HUES6 (cell line): ENCODE data around the gene RTN4R.

Experiments used
- H3K27ac ChIP-seq: 2 replicates; pipeline ENCODE4 v1.7.0; 2013; ENCODE audit warnings: low read depth, mild to moderate bottlenecking, low read length, inconsistent platforms
- H3K27me3 ChIP-seq: 2 replicates; pipeline ENCODE4 v1.6.1; 2013; ENCODE audit warnings: low read length; ENCODE audit not compliant: control insufficient read depth, insufficient read depth
- H3K36me3 ChIP-seq: 2 replicates; pipeline ENCODE4 v1.6.1; 2013; ENCODE audit warnings: low read length; ENCODE audit not compliant: control insufficient read depth, insufficient read depth
- H3K4me1 ChIP-seq: 2 replicates; pipeline ENCODE4 v1.6.1; 2013; ENCODE audit warnings: low read length; ENCODE audit not compliant: control insufficient read depth, insufficient read depth
- H3K4me3 ChIP-seq: 2 replicates; pipeline ENCODE4 v1.5.1; 2013; ENCODE audit warnings: low read depth, low read length
- H3K9ac ChIP-seq: one replicate; pipeline ENCODE4 v1.6.1; 2013; ENCODE audit warnings: mild to moderate bottlenecking, low read length
- H3K9me3 ChIP-seq: 2 replicates; pipeline ENCODE4 v1.6.1; 2013; ENCODE audit warnings: low read depth, low read length; ENCODE audit not compliant: control insufficient read depth, insufficient read depth

The RTN4R gene

DNA sequence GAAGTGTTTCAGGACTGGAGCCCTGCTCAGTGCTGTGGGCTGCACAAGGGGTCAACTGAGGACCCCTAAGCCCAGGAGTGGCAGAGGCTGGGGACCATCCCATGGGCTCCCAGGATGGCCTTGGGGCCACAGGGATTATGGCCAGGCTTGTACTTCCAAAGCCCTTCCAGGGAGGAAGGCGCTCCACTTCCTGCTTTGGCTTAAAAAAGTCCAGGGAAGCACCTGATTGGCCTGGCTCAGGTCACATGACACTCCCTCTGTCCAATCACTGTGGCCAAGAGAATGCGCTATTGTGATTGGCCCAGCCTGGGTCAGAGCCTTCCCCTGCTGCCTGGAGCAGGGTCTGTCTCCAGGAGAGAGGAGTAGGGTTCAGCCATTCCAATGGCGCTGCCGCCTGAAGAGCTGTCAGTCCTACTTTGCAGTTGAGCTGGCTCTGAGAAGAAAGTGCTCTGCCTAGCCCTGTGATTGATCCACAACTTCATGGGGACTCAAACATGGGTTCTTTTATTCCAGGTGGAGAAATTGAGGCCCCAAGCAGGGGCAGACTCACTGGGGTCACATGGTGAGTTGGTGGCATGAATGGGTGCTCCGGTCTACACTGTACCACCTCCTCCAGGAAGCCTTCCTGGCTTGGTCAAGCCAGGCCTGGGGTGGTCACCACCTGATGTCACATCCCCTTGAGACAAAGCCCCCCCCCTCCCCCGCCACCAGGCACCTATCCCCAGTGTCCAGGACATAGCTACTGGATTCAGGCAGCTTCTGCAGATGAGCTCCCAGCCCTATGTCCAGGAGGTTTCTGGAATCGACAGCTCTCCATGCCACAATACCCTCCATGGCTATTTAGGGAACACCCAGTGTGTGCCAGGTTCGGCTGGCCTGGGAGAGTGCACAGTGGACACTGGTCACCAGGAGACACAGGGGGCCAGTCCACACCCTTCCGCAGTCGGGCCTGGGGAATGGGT lies 48.2 kb downstream of the RTN4R start:
- no peaks in the 10 kb centered on the region for H3K4me1 ChIP-seq
- H3K9ac ChIP-seq, result no peak overlapping the region
- peaks cover 8% of the 10 kb centered on the region for H3K9me3 ChIP-seq
- no peaks in the 10 kb centered on the region for H3K36me3 ChIP-seq
- H3K4me3 ChIP-seq, result no peak overlapping the region
- no peak overlapping the region for H3K27ac ChIP-seq
- H3K27me3 ChIP-seq, result no peaks in the 10 kb centered on the region

DNA sequence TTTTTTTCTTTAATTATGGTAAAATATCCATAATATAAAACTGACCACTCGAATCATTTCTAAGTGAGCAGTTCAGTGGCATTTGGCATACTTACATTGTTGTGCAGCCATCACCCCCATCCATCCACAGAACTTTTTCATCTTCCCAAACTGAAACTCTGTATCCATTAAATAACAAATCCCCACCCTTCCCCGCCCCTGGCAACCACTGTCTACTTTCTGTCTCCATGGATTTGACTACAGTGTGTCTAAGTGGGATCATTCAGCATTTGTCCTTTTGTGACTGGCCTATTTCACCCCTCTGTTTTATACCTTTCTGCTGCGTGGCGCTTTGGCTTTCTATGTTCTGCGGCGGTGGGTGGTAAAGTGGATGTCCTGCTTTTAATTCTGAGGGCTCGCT lies 49.1 kb downstream of the RTN4R start:
- Histone ChIP-seq H3K27me3 (no peaks in the 10 kb centered on the region), H3K9ac (no peak overlapping the region), H3K4me1 (no peaks in the 10 kb centered on the region), H3K27ac (no peak overlapping the region), H3K4me3 (no peak overlapping the region), H3K36me3 (no peaks in the 10 kb centered on the region), H3K9me3 (peaks cover 6% of the 10 kb centered on the region)

DNA sequence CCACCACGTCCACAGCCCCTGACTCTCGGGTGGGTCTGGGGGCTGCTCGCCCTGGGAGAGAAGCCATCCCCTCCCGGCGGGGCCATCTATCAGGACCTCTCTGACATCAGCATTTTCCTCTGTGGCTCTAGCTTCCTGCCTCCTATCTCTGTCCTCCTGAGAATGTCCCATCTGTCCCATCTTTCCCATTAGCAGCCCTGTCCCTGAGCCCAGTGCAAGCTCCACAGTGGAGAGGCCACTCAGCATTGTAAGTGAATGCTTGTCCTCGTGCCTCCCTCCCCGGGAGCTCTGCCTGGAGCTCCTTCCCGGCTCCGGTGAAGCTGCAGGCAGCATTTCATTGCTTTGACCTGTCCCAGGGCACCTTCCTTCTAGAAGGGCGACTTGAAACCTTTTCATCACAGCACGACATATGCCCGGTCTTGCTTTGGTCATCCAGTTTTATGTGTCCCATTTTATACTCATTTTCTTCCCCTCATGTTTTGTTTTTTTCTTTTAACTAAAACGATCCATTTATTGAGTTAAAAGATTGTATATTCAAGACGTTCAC lies 49.7 kb downstream of the RTN4R start:
- peaks cover 6% of the 10 kb centered on the region for H3K9me3 ChIP-seq
- H3K9ac ChIP-seq, result no peak overlapping the region
- no peak overlapping the region for H3K27ac ChIP-seq
- H3K4me3 ChIP-seq, result no peak overlapping the region
- no peaks in the 10 kb centered on the region for H3K27me3 ChIP-seq
- no peaks in the 10 kb centered on the region for H3K36me3 ChIP-seq
- no peaks in the 10 kb centered on the region for H3K4me1 ChIP-seq

DNA sequence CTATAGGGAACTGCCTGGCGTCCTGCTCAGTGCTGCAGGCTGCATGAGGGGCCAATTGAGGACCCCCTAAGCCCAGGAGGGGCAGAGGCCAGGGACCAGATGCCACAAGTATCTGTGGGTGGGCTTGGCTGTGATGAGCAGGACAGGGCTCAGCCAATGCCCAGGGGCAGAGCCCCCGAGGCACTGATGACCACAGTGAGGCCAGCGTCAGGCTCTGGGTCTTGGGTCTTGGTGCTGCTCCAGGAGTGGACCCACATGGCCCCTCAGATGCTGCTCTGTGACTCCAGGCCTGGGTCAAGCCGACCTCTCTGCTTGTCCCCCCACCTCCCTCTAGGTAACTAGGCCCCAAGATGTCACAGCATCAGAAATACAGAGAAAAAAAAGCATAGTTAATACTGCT lies 50.6 kb downstream of the RTN4R start:
- Histone ChIP-seq H3K9me3 (peaks cover 6% of the 10 kb centered on the region), H3K27me3 (no peaks in the 10 kb centered on the region), H3K4me1 (no peaks in the 10 kb centered on the region), H3K36me3 (no peaks in the 10 kb centered on the region), H3K9ac (no peak overlapping the region), H3K27ac (no peak overlapping the region), H3K4me3 (no peak overlapping the region)

DNA sequence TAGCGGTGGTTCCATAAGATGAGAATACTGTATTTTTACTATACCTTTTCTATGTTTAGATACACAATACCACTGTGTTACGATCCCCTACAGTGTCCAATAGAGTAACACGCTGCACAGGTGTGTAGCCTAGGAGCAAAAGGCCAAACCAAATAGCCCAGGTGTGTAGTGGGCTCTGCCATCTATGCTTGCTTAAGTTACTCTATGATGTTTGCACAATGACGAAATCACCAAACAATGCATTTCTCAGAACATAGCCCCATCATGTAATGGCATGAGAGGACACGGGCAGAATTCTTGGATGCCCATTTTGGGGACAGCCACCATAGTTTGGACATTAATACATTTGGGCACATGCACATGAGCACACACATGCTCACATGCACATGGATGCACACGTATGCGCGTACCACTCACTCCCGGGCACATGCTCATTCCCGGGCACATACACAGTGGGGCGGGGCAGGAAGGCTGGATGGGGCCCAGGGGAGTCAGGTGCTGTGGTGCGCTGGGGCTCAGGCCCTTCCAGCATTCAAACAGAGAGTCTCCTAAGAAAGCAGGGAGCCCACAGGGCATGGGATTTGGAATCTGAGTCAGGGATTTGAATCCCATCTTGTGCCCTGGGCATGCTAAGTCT lies 51.1 kb downstream of the RTN4R start:
- H3K9me3 ChIP-seq, result peaks cover 6% of the 10 kb centered on the region

DNA sequence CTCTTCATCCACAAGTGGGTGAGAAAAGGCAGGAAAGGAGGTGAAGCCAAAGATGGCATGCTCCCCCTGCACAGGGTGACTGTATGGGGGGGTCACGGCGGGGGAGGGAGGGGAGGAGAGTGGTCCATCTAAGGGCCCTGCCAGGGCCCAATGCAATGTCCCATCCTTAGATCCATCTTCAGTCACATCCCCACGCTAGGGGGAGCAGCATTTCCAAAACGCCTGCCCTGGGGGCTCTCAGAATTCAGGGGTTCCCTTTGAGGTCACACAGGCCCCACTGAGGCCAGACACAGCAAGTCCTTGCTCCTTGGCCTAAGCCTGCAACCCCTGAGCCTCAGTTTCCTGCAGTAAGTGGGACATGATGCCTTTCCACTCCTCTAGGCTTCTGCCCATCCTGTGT lies 52.4 kb downstream of the RTN4R start:
- H3K4me3 ChIP-seq, result no peak overlapping the region
- no peaks in the 10 kb centered on the region for H3K27me3 ChIP-seq
- H3K27ac ChIP-seq, result no peak overlapping the region
- no peaks in the 10 kb centered on the region for H3K36me3 ChIP-seq
- H3K9me3 ChIP-seq, result peaks cover 6% of the 10 kb centered on the region
- H3K4me1 ChIP-seq, result peaks cover 7% of the 10 kb centered on the region; the same call in 1 of the 2 replicates
- H3K9ac ChIP-seq, result no peak overlapping the region

More for the DNA sequence above, 51.1 kb downstream of the RTN4R start:
- no peak overlapping the region for H3K27ac ChIP-seq
- H3K27me3 ChIP-seq, result no peaks in the 10 kb centered on the region
- H3K4me1 ChIP-seq, result no peaks in the 10 kb centered on the region
- no peaks in the 10 kb centered on the region for H3K36me3 ChIP-seq
- no peak overlapping the region for H3K9ac ChIP-seq
- H3K4me3 ChIP-seq, result no peak overlapping the region

DNA sequence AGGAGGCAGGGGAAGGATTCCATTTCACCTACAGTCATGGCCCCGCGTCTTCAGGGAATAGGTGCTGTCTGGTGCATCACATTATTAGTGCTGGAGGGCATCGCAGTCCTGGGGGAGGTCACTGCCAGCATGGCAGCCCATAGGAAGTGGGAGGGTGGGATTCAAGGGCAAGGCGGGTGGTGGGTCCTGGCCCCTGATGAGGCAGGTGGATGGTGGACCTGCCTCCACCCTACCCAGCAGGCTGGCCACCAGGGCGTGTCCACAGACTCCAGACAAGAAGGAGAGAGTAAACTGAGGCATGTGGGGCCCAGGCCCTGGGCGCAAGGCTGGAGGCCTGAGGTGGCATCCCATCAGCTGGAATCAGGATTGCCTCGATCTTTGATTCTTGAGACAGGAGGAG lies 53.3 kb downstream of the RTN4R start:
- H3K4me3 ChIP-seq, result no peak overlapping the region
- H3K27ac ChIP-seq, result no peak overlapping the region
- no peak overlapping the region for H3K9ac ChIP-seq
- no peaks in the 10 kb centered on the region; the same call in 1 of the 2 replicates for H3K27me3 ChIP-seq
- peaks cover 6% of the 10 kb centered on the region for H3K9me3 ChIP-seq
- H3K4me1 ChIP-seq, result peaks cover 7% of the 10 kb centered on the region; the same call in 1 of the 2 replicates
- H3K36me3 ChIP-seq, result no peaks in the 10 kb centered on the region

DNA sequence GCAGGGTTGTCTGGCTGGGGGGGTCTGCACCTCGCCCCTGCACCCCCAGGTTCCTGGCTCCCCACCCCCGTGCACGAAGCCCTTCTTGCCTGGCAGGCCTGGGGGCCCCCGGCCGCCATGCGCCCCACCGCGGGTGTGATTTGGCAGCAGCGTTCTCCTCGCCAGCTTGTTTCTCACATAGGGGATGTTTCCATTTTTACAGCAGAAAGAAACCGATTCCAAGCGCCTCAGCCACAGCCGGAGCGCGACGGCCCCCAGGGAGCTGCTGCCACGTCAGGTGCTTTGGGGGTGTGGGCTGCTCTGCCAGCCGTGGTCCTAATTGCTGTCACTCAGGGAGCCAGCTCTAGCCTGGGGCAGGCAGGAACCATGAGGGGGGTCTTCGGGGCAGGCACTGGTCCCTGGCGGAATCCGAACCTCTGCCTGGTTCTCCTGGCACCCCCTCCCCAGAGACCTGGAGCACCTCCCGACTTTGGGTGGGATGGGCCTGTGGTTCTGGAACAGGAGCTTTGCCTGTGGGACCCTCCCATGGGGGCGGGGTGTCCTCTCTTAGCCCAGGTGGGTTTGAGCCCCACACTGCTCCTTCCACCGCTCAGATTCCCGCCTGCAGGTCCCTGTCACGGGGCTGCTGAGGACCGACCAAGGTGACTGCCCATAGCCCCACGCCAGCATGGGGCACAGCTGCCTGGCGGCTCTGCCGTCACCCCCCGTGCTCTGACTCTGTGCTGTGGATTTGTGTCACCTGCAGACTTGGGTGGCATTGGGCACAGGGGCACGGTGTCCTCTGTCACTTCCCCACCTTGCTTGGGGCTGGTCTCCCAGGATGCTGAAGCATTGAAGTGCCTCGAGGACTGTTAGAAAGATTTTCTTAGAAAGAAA lies 54.0 kb downstream of the RTN4R start:
- H3K9me3 ChIP-seq, result no peaks in the 10 kb centered on the region
- H3K9ac ChIP-seq, result no peak overlapping the region
- H3K27ac ChIP-seq, result no peak overlapping the region
- H3K27me3 ChIP-seq, result no peaks in the 10 kb centered on the region; the same call in 1 of the 2 replicates
- H3K36me3 ChIP-seq, result no peaks in the 10 kb centered on the region
- peaks cover 7% of the 10 kb centered on the region; the same call in 1 of the 2 replicates for H3K4me1 ChIP-seq
- H3K4me3 ChIP-seq, result no peak overlapping the region

DNA sequence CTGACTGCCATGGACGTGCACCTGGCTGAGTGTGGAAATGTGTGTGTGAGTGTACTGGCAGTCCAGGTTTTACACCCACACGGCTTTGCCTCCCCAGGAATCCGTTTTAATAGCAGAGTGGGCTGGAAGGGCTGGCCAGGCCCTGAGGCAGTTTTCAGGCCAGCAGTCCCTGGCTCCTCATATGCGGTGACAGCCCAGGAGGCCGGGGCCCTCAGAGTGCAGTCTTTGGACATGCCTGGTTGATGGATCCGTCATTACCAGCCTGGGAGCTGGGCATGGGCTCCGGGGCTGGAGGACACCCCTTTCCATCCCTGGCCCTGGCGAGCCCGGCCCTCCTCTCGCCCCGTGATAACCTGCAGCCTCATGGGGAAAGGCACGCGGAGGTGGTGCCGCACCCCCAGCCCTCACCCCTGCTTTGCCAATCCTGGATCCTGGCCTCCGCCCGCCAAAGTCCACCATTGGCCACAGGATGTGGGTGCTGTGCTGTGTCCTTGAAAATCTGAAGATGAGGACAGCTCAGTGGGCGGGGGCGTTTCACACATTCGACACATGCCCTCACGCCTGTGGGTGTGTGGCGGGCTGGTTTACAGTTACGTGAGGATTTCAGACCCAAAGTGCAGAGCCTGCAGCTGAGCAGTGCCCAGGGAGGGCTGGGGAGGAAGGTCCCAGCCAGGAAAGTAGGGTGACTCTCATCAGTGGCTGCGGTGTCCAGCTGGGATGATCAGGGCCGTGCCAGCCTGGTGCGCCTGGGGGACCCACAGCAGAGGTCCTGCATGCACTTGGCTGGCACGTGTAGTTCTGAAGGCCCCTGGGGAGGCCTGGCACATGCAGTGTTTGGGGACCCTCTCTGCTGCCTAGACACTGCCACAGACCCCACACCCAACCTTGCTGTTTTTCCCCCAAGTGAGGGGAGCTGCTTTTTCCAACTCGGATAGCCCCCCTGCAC lies 55.1 kb downstream of the RTN4R start:
- no peaks in the 10 kb centered on the region for H3K9me3 ChIP-seq
- H3K27ac ChIP-seq, result no peak overlapping the region
- no peak overlapping the region for H3K9ac ChIP-seq
- H3K4me1 ChIP-seq, result peaks cover 7% of the 10 kb centered on the region; the same call in 1 of the 2 replicates
- H3K36me3 ChIP-seq, result no peaks in the 10 kb centered on the region
- H3K4me3 ChIP-seq, result no peak overlapping the region
- no peaks in the 10 kb centered on the region; the same call in 1 of the 2 replicates for H3K27me3 ChIP-seq
